GM21447 (cell line): ENCODE measurements around the gene ZP1.

Experiments
- ATAC-seq: cut with Tn5 transposase; IDR thresholded peaks from one replicate; pipeline ENCODE4 v1.9.1; 2021; ENCODE audit not compliant: unreplicated experiment

ZP1 gene

GRCh38 chr11:60875366-60876167, 8.2 kb downstream of the ZP1 start:
- no peak for ATAC-seq

- ATAC-seq = no peak
These were observed 8.8 kb downstream of the ZP1 start for GRCh38 chr11:60876168-60876485.

- no peak for ATAC-seq
These were observed 11.1 kb downstream of the ZP1 start for GRCh38 chr11:60878245-60879101.

GRCh38 chr11:60879104-60879503, 11.8 kb downstream of the ZP1 start:
- ATAC-seq = no peak

- ATAC-seq = no peak
These were observed 12.7 kb downstream of the ZP1 start for GRCh38 chr11:60879971-60880588.

GRCh38 chr11:60880643-60881282, 13.4 kb downstream of the ZP1 start:
- ATAC-seq = no peak

GRCh38 chr11:60887556-60887955, 20.2 kb downstream of the ZP1 start:
- peak; percentile 66 for ATAC-seq

DNA sequence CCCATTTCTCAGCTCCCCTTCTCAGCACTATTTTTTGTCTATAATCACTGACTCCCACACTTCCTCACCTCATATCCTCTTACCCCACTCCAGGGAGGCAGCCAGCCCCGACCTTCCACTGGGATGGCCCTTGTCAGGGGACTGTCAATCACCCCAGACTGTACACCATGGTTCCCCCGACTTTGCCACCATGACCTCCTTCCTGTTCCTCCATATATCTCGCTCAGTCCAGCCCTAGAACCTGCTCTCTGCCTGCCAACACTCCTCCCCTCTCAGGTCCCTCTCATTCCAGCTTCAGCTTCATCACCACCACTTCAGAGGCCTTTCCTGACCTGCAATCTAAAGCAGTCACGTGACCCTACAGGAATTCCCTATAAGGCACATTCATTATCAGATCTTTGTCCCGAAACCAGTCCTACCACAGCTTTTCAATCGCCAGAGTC, 22.5 kb downstream of the ZP1 start:
- ATAC-seq = no peak

- ATAC-seq = no peak
These were observed 23.4 kb downstream of the ZP1 start for GRCh38 chr11:60890696-60891095.

- no peak for ATAC-seq
These were observed 23.9 kb downstream of the ZP1 start for GRCh38 chr11:60891103-60891741.

DNA sequence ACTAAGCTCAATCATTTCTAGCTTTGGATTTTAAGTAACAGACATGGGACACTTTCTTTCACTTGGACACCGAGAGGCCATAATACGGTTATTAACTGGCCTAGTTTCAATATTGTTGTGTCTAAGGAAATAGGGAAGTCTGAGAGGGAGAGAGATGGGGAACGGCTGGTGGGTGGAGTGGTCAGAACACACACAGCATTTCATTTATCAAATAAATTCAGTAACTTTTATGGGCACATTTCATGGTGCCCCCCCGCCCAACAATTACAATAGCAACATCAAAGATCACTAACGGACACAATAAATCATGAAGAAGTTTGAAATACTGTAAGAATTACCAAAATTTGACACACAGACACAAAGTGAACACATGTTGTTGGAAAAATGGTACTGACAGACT, 28.3 kb downstream of the ZP1 start:
- no peak for ATAC-seq

DNA sequence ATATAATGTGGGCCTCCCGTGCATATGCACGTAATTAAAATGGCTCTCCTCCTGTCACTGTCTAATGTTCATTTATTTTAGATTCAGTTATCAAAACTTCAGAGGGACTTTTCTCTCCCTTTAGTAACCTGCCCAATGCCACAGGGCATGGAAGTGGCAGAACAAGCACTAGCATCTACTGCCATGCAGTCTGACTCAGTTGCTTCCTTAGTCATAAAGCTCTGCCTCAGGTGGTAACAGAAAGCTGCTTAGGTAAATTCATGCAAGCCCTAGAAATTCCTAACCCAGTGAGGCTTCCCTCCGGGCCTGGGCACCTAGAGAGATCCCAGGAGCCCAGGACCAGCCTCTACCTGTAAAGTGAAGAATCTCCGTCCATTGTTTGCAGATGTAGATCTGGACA, 30.2 kb downstream of the ZP1 start:
- ATAC-seq = no peak

DNA sequence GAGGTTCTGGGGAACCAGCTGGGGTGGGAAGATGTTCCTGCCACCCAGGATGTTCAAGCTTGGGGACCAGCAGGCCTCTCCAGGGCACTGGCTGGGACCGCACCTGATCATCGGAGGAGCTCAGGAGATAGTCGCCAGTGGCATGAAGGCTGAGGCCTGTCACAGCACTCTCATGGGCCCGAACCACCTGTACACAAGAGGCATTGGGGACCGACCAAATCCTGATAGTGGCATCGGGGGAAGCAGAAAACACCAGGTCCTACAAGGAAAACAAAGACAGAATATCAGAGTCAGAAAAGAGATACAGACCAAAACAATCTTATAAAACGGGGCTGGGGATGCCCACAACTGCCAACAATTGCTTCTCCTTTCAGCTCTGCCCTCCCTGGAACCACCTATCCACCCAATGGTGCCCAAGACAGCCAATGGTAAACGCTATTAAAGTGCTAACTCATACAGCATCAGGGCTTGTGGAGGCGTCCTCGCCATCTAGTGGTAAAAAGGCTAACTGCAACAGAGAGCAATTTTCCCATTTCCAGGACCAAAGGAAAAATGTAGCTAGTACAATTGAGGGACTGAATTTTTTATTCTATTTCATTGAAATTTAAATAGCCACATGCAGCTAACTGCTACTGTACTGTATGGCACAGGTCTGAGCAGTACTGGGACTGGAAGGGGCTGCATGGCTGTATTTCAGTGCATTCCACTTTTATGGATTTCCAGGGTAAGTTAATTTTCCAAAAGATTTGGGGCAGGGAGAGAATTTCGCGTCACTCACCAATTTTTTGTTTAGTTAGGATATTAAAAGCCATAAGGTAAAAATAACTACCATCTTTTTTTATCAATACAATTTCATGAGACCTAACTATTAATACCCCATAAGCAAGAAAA, 31.9 kb downstream of the ZP1 start:
- ATAC-seq = no peak

GRCh38 chr11:60899977-60900376, 32.6 kb downstream of the ZP1 start:
- no peak for ATAC-seq

DNA sequence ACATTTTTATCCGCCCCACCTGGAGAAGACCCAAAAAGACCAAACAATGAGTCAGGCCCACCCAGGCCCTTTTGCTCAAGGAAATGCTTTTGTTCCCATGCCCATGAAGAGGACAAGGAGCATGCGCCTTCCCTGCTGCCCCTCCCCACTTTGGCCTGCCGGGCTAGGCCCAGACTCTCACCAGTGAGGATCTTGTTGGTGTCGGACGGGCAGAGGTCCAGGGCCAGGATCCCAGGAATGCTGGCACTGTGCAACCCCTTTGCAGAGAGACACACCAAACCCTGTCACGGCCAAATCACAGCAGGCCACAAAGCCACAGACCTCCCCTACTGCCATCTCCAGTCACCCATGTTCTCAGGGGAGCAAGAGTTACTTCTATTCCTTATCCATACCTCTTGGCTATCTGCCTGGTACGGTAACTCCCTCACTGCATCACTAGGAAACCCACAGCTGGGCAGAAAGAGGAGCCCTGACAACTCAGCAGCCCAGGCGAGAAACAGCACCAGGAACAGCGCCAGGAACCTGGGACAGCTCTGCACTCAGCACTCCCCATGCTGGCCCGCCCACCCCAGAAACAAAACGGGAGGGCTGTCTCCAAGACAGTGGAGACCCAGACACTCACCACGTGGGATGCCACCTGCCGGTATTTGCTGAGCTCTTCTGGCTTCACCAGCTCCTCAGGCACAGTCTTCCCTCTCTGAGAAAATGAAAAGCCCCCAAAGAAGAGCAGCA, 33.5 kb downstream of the ZP1 start:
- ATAC-seq = no peak

GRCh38 chr11:60902625-60903024, 35.3 kb downstream of the ZP1 start:
- ATAC-seq = no peak

DNA sequence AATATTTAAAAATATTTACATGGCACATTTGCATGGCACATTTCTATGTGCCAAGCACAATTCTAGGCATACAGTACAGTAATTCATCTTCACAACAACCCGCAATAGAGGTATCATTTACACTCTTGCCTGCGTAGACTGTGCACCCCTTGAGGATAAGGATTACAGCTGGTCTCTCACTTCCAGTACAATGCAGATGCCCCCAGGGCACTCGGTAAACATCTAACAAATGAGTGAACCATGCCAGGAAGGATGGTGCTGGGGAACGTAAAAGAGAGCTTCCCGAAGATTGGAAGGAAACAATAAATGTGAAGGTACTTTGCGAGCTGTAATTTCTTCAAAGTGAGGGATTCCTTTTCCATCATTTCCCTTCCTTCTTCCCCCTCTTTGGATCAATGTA, 37.7 kb downstream of the ZP1 start:
- ATAC-seq = no peak

GRCh38 chr11:60905551-60906113, 38.3 kb downstream of the ZP1 start:
- ATAC-seq = no peak
